Left lung (tissue), 10 donors: ENCODE data around the gene STAMBPL1. TPM values are rescaled to one million over a fixed set of nuclear protein-coding genes. Genes with fewer than 3 reads are reported as not detected.
"Not testable (repeated sequence)": the region's sequence is repeated elsewhere in the genome, so short reads cannot be mapped to it uniquely, and the experiment has no call there.

ENCODE experiments used
- ATAC-seq: fragments of 200-7000 bp; cut with Tn5 transposase; one replicate; pipeline ENCODE4 v1.9.1; 2020; ENCODE audit warnings: moderate library complexity
- DNase-seq, 4 donors: peaks; one replicate each; pipeline ENCODE4 v3.0.0-alpha.2; 2013 to 2020
- H3K27ac ChIP-seq, 2 donors: fragments of 200-600 bp; sonication (generic) in 1 of 2; one replicate each; pipeline versions ENCODE4 v1.5.0 to v1.8.0; 2020 to 2021
- H3K27me3 ChIP-seq, 2 donors: fragments of 200-600 bp; sonication (generic) in 1 of 2; one replicate each; pipeline versions ENCODE4 v1.5.0 to v1.8.0; 2020 to 2021
- H3K36me3 ChIP-seq, 2 donors: fragments of 200-600 bp; sonication (generic) in 1 of 2; one replicate each; pipeline versions ENCODE4 v1.5.0 to v1.8.0; 2020 to 2021
- H3K4me1 ChIP-seq, 2 donors: fragments of 200-600 bp; one replicate each; pipeline ENCODE4 v1.8.0; 2021
- H3K4me3 ChIP-seq, 2 donors: fragments of 200-600 bp; sonication (generic) in 1 of 2; one replicate each; pipeline versions ENCODE4 v1.5.0 to v1.8.0; 2020 to 2021; ENCODE audit warnings: mild to moderate bottlenecking in 1 of 2
- H3K9me3 ChIP-seq, 2 donors: fragments of 200-600 bp; sonication (generic) in 1 of 2; one replicate each; pipeline versions ENCODE4 v1.5.0 to v1.8.0; 2020 to 2021
- CTCF ChIP-seq, 2 donors: fragments of 200-600 bp; sonication (generic) in 1 of 2; IDR thresholded peaks; one replicate each; pipeline versions ENCODE4 v1.5.0 to v1.8.0; 2021; ENCODE audit warnings: antibody characterized with exemption in 2 of 2
- intact Hi-C, 2 donors: fragments of 100-400 bp; cut with DNase I; formaldehyde crosslinking; loops; one replicate each; pipeline versions ENCODE4 v1.11.2 to v1.14.2; 2022
- polyA plus RNA-seq, 6 donors: library from polyadenylated mRNA; unstranded; fragments of 120-200 nt; gene quantifications; one replicate each; pipeline ENCODE4 v1.2.1, GENCODE V29; 2013; ENCODE audit not compliant: insufficient read length in 6 of 6
- total RNA-seq, 2 donors: library from RNA; stranded (reverse); fragmentation: NEBNext Ultra II Directional; extraction: Animal tissue kit (Norgen Biotek cat#: 25700); gene quantifications; one replicate each; pipeline ENCODE4 v1.2.1, GENCODE V29; 2021
- donor health status: DM: no; HTN: yes; CAD: no.
- donor health status: DM: no; HTN: no; CAD: no.

Gene STAMBPL1
- total and polyA plus RNA-seq, 8 donors: 7.5 to 13.4 (median 11.4) TPM

GRCh38 chr10:88875081-88875480 is 5.0 kb upstream of the STAMBPL1 start:
- Histone ChIP-seq H3K27me3 (no peaks in the 10 kb centered on the region), H3K27ac (no peak overlapping the region), H3K4me3 (no peak overlapping the region), H3K9me3 (no peaks in the 10 kb centered on the region), H3K4me1 (peaks cover 0 to 13% of the 10 kb centered on the region in 2 donors), H3K36me3 (no peaks in the 10 kb centered on the region)
- intact Hi-C loops: no loop called here
- DNase-seq (no peak), ATAC-seq (no peak)
- no peak for TF ChIP-seq CTCF (IDR thresholded peaks at IDR 0.05)

GRCh38 chr10:88877298-88877697 is 2.7 kb upstream of the STAMBPL1 start:
- H3K9me3 ChIP-seq: no peaks in the 10 kb centered on the region
- intact Hi-C loops: no loop called here
- H3K4me3 ChIP-seq: no peak overlapping the region
- peaks cover 0 to 28% of the 10 kb centered on the region in 2 donors for H3K4me1 ChIP-seq
- no peak for TF ChIP-seq CTCF (IDR thresholded peaks at IDR 0.05)
- no peak for ATAC-seq
- H3K27me3 ChIP-seq: no peaks in the 10 kb centered on the region
- H3K27ac ChIP-seq: no peak overlapping the region
- no peaks in the 10 kb centered on the region for H3K36me3 ChIP-seq
- no peak for DNase-seq

GRCh38 chr10:88880282-88881076 is 434 bp downstream of the STAMBPL1 start:
- peak overlapping the region; percentile 93 to 94 for H3K27ac ChIP-seq
- no peaks in the 10 kb centered on the region for H3K9me3 ChIP-seq
- H3K36me3 ChIP-seq: no peaks in the 10 kb centered on the region
- H3K4me1 ChIP-seq: peaks cover 11 to 44% of the 10 kb centered on the region in 2 donors
- no peak for TF ChIP-seq CTCF (IDR thresholded peaks at IDR 0.05)
- peak; percentile 85 to 97 (median 87) for DNase-seq
- intact Hi-C loops: no loop called here
- H3K4me3 ChIP-seq: peak overlapping the region; percentile 60 to 62
- peak; percentile 95 for ATAC-seq
- no peaks in the 10 kb centered on the region for H3K27me3 ChIP-seq

- intact Hi-C loops: no loop called here
- ATAC-seq (no peak), DNase-seq (no peak)
- peak overlapping the region; percentile 60 to 62 for H3K4me3 ChIP-seq
- H3K4me1 ChIP-seq: peaks cover 11 to 44% of the 10 kb centered on the region in 2 donors
- H3K9me3 ChIP-seq: no peaks in the 10 kb centered on the region
- H3K36me3 ChIP-seq: no peaks in the 10 kb centered on the region
- TF ChIP-seq CTCF (IDR thresholded peaks at IDR 0.05): no peak
- peak overlapping the region; percentile 93 to 94 for H3K27ac ChIP-seq
- H3K27me3 ChIP-seq: no peaks in the 10 kb centered on the region
These were observed 1.3 kb downstream of the STAMBPL1 start for GRCh38 chr10:88881320-88881719.

- no peaks in the 10 kb centered on the region for H3K27me3 ChIP-seq
- H3K27ac ChIP-seq: peak overlapping the region; percentile 93 to 94
- intact Hi-C loops: no loop called here
- DNase-seq (no peak), ATAC-seq (no peak)
- H3K36me3 ChIP-seq: no peaks in the 10 kb centered on the region
- no peak for TF ChIP-seq CTCF (IDR thresholded peaks at IDR 0.05)
- H3K4me1 ChIP-seq: peaks cover 11 to 48% of the 10 kb centered on the region in 2 donors
- H3K9me3 ChIP-seq: no peaks in the 10 kb centered on the region
- H3K4me3 ChIP-seq: peak overlapping the region in 1 of 2 donors; percentile 60
These were observed 2.0 kb downstream of the STAMBPL1 start for GRCh38 chr10:88881922-88882645.

- H3K36me3 ChIP-seq, ATAC-seq, DNase-seq, H3K27me3 ChIP-seq, H3K4me3 ChIP-seq, intact Hi-C loops, H3K9me3 ChIP-seq: not testable (repeated sequence)
- Histone ChIP-seq H3K27ac (peak overlapping the region; percentile 21 to 94), H3K4me1 (peaks cover 11 to 48% of the 10 kb centered on the region in 2 donors)
These were observed 2.8 kb downstream of the STAMBPL1 start for GRCh38 chr10:88882646-88883447.
